Astrocyte (in vitro differentiated cells and primary cell): Measurements from ENCODE around the gene OSBPL6.

ENCODE experiments used
- EZH2 ChIP-seq: IDR thresholded peaks from 2 replicates; pipeline ENCODE4 v1.6.1; 2012; ENCODE audit warnings: mild to moderate bottlenecking, low read length, inconsistent platforms; ENCODE audit not compliant: insufficient read depth
- TF ChIP-seq, protein P1 (sequence below): IDR thresholded peaks from 2 replicates; pipeline ENCODE4 v1.5.1; 2011; ENCODE audit warnings: low read depth, mild to moderate bottlenecking, inconsistent platforms, low read length, moderate library complexity; ENCODE audit not compliant: insufficient read depth

DNA sequence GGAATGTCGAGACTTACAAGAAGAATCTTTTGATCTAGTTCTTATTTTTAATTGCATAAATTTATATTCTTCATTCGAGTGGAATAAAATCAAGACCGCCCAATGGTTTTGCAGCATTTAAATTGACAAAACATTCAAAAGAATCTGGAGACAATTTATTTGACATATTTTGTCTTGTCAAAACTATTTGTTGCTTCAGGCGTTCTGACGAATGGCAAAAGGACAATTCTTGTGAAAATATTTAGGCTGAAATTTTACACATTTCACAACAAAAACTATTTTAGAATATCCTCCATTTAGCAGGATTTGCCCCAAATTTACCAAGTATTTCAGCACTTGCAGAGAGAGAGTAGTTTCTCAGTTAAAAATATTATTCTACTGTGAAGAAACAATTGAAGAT is 214.9 kb downstream of the OSBPL6 start:
- TF ChIP-seq, protein P1, sequence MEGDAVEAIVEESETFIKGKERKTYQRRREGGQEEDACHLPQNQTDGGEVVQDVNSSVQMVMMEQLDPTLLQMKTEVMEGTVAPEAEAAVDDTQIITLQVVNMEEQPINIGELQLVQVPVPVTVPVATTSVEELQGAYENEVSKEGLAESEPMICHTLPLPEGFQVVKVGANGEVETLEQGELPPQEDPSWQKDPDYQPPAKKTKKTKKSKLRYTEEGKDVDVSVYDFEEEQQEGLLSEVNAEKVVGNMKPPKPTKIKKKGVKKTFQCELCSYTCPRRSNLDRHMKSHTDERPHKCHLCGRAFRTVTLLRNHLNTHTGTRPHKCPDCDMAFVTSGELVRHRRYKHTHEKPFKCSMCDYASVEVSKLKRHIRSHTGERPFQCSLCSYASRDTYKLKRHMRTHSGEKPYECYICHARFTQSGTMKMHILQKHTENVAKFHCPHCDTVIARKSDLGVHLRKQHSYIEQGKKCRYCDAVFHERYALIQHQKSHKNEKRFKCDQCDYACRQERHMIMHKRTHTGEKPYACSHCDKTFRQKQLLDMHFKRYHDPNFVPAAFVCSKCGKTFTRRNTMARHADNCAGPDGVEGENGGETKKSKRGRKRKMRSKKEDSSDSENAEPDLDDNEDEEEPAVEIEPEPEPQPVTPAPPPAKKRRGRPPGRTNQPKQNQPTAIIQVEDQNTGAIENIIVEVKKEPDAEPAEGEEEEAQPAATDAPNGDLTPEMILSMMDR: no peak
- TF ChIP-seq EZH2: no peak
